NCI-H146 treated with DMSO at 0.1 percent for 48 hours (cell line): ENCODE data around the gene CPNE7.
"Not testable (repeated sequence)": the region's sequence is repeated elsewhere in the genome, so short reads cannot be mapped to it uniquely, and the experiment has no call there.

Experiments
- DNase-seq: peaks from one replicate; lab custom pipeline; 2025; ENCODE audit not compliant: unreplicated experiment; lab: John Stamatoyannopoulos, UW

Gene CPNE7

DNA sequence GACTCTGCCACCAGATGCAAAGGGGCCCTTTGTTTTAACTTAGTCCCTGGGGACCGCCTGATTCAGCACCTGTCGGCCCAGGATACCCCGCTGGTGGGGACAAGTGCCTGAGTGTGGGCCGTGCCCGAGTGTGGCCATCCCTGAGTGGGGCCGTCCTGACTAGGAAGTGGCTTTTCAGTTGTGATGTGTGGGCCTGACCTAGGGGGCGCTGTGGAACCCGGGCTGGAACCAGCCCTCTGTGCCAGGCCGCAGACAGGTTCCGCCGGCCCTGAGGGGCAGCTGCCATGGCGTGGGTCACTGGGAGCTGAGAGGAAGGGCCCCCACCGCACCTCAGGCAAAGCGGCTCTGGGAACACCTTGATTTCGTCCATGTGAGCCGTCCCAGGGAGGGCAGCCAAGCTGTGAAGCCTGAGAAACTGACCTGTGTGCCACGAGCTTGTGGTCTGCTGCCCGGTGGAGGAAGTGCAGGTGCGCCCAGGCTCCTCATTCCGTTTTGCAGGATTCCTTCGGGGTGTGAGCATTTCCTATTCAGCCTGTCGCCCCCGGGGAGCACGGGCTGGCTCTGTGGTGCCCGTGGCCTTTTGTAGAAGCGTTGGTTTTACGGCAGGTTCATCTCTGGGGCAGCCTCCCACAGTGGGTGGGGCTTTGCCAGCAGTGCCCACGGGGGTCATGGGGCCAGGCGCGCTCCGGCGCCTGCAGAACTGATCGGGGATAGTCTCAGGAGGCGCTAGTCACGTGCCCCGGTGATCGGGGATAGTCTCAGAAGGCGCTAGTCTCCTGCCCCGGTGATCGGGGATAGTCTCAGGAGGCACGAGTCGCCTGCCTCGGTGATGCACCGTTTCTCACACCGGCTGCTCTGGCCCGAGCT is 9.8 kb upstream of the CPNE7 start:
- no peak for DNase-seq

DNA sequence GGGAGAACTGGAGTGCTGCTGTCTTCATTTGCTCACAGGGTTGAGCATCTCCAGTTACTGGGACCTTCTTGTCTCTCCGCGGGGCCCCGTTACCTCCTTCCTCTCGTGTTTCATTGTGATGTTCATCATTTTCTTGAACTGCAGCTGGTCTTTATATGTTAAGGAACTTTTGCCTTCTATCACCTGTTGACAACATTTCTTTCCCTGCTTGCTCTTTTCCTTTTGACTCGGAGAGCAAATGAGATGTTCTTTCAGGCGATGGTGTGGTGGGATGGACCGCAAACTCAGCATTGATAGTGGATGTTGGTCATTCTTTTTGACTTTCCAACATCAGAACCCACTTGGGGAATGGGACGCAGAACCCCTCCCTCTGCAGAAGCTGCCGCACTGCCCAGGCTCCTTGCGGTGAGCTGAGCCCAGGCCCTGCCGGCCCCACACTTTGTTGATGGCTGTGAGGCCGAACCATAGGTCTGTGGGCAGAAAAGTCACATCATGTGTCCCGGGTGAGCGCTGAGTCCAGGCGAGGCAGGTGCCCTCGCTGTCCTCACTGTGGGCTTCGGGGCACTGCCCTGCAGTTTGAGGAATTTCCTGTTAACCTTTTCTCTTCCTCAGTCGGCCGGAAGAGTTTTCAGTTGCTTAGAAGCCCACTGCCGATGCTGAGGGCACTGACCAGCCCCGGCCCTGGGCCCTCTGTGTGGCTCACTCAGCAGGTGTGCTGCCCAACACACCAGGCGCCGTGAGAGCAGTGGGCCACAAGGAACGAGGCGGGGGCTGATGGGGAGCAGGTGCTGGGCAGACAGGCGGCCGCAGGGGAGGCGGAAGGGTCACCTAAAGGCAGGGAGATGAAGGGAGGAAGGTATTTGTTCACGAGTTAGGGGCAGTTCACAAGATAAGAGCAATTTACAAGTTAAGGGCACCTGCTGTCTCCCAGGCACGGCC is 7.6 kb upstream of the CPNE7 start:
- peak; percentile 22 for DNase-seq

DNA sequence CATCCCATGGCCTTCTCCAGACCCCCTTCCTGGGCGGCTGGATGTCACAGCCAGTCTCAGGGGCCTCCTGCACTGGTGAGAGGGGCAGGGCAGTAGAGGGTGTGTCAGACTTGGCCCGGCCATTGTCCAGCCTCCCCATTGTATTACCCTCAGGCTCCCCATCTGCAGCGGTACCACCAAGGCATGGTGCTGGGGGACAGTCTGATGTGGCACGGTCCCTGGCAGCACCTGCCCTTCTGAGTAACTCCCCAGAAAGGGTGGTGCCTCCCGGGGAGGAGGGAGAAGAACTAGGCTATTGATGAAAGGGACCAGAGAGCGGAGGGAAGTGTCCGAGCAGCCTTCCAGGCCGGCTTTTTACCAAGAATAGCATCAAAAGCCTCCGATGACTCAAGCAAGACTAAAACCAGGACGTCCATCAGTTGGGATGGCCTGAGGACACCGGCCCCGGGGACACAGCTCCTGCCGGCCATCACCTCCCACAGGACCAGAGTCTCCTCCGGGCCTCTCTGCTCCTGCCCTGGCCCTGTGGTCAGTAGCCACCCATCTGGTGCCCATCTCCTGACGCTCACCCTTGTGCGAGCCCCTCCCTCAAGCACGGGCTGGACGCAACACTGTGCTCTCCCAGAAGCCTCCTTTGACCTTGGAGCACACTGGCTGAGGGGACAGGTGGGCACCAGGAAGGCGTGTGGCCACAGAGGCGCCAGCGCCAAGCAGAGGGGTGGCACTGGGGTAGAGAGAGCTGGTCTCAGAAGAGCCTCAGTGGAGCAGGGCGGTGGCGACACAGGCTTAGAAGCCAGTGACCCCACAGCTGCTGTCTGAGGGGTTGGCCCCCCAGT is 5.8 kb upstream of the CPNE7 start:
- DNase-seq = no peak

DNA sequence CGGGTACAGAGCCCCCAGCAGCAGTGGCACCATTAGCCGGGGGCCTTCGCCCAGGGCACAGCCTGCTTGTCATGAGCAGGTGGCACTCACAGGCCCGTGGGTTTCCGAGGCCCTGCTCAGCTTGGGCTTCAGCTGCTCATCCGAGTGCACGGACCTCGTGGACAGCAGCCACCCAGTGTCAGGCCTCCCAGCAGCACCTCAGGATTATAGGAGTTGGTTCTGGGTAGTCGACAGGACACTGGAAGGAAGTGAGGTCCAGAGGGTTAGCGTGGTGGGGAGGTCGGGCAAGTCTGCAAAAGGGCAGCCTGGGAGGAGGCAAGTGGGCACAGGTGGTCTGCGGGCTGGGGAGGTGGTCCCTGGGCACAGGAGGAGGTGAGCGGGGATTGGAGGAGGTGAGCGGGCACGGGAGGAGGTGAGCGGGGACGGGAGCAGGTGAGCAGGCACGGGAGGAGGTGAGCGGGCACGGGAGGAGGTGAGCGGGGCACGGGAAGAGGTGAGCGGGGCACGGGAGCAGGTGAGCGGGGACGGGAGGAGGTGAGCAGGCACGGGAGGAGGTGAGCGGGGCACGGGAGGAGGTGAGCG is 5.1 kb upstream of the CPNE7 start:
- no peak for DNase-seq

DNA sequence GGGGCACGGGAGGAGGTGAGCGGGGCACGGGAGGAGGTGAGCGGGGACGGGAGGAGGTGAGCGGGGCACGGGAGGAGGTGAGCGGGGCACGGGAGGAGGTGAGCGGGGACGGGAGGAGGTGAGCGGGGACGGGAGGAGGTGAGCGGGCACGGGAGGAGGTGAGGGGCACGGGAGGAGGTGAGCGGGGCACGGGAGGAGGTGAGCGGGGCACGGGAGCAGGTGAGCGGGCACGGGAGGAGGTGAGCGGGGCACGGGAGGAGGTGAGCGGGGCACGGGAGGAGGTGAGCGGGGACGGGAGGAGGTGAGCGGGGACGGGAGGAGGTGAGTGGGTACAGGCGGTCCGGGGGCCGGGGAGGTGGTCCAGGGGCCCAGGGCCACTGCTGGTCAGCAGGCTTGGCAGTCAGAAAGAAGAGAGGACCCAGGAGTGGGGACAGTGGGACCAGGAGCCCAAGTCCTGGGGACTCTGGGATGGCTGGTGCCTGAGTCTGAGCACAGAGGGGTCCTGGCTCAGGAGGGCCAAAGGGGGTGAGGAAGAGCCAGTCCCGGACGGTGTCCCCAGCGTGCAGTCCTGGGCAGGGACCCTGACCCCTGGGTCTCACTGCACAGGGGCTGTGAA is 4.5 kb upstream of the CPNE7 start:
- not testable (repeated sequence) for DNase-seq

DNA sequence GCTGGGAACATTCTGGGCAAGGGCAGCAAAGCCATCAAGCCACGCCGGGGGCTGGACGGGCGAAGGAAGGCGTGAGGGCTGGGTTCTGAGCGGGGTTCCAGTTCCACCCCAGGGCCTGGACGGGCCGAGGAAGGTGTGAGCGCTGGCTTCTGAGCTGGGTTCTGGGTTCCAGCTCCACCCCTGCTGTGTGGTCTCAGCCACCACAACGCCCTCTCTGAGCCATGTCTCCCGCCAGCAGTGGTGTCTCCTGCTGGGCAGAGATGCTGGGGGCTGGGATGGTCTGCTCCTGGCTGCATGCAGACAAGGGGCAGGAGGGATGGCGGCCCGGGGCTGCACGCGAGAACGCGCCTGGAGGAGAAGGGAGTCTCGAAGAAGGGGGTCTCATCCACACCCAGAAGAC is 3.9 kb upstream of the CPNE7 start:
- no peak for DNase-seq

DNA sequence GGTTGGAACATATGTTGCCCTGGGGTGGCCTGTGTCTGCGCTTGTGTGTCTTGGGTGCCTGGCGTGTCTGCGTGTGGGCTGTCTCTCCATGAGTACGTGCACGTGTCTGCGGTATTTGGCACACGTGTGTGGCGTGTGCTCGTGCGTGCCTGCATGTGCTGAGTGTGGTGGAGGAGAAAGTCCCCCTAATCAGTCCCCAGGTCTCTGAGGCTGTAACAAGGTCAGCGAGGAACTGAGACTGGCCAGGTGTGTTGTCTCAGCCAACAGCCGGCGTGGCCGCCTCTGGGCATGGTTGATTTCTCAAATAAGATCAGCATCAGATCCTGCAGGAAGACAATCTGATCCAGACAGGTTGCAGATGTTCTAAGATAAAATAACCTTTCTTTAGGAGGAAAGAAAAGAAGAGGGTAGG is 3.5 kb upstream of the CPNE7 start:
- no peak for DNase-seq

DNA sequence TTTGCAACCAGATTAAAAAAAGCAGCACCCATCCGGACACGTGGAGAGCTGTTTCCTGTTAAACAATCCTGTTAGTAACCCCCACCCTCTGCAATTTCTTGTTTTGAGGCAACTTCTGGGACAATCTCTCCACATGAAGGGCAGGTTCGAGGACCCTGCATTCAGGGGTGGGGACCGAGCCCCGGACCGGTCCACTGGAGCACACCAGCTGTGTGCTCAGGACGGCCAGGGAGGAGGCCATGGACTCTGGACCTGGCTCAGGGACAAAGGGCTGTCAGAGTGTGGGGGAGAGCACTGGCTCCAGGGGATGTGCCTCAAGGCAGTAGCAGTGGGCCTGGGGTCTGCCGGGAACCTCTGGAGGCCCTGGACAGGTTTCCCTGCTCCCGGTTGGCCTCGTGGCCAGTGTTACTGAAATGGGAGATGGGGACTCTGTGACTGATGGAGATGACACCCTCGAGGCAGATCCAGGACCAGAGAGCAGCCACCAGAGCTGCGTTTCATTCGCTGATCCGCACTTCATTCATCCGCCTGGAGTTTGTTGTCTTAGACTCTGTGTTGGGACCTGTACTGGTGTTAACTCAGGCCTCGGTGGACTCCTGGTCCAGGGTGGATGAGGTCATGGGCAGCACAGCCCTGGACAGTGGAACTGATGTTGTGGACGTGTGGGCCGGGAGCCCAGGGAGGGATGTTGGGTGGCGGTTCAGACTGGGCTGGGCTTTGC is 2.9 kb upstream of the CPNE7 start:
- no peak for DNase-seq

DNA sequence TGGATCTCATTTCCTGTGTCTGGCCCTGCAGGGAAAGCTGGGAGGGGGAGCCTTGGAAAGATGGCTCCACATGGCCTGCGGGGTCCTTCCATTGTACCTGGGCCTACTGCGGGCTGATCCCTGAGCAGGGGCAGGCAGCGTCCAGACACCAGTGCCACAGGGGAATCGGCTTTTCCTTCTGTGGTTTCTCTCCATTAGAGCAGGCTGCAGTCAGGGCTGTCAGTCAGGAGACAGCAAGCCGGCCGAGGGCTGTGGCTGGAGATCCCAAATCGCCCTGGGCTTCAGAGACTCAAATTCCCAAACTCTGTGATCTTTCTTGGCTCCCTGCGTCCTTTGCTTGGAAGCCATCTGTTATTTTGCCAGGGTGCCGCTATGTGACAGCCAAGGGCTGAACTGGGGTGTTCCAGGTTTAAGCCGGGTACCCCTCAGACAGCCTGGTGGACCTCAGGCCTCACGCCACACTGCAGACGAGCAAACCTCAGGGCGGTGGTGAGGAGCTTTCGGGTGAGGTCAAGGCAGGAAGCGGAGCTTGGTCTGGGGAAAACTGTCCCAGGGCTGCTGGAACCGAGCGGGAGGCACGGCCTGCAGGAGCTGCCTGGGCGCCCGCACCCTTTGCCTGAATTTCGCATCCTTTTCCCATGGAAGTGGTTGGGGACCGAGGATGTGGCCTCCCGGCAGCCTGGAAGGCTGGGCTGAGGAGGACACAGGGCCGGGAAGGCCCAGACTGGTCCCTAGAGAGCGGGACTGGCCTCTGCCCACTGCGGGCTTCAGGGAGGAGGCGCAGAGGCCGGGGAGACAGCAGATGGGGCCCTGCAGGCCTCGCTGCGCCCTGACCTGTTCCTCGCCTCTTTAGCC is 1.5 kb upstream of the CPNE7 start:
- DNase-seq = no peak

DNA sequence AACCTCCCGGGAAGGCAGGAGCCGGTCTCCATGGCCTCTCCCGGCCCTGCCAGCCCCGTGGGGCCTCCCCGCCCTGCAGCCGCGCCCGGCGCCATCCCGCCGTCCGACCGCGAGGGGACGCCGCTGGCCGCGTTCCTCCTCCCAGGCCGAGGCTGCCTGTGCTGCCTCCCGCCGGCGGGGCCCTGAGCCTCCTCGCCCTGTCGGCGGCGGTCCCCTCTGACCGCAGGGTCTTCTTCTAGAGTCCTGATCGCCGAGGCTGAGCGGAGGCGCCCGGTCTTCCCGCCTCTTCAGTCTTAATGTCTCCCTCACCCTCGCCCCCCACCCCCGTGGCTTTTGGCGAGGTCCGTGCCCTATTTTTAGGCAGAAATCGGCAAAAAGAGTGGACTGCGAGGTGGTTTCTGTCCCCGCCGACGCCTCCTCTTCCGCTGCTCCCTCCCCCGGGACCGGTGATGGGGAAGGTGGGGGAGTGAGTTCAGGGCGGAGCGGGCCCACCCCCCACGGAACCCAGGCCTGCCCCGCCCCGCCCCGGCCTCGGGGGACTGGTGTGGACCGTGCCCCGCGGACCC is 794 bp upstream of the CPNE7 start:
- no peak for DNase-seq

DNA sequence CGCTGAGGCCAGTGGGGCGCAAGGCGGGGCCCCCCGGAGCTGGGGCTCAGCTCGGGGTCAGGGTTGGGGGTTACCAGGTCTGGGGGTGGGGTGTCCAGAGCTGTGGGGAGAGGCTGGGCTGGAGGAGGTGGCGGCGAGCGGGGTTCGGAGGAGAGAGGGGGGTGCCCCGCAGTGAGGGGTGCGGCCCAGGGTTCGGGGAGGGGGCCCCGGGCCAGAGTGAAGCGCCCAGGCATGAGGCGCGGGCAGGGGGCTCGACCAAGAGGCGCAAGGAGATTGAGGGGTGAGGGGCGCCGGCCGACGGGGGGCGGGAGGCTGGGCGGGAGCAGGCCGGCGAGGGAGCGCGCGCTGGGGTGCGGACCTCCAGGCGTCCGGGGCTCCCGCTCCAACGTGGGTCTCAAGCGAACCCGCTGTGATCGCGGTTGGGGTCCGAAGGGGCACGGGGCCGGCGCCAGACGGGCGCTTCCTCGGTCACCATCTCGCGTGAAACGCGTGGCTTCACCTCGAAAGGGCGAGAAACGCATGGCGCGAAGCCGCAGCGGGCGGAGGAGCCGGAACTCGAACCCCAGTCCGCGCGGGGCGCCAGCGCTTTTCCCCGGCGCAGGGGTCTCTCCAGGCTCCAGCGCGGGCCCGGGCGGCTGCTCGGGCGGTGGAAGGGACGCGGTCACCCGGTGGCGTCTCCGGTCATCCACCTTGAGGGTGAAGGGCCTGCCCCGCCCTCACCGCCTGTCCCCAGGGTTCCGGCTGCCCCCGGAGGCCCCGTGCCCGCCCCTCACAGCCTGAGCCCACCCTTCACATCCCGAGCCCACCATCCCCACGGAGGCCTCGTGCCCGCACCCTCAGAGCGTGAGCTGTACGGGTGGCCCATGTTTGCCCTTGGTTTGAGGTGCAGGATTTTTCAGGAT is 846 bp downstream of the CPNE7 start:
- no peak for DNase-seq

DNA sequence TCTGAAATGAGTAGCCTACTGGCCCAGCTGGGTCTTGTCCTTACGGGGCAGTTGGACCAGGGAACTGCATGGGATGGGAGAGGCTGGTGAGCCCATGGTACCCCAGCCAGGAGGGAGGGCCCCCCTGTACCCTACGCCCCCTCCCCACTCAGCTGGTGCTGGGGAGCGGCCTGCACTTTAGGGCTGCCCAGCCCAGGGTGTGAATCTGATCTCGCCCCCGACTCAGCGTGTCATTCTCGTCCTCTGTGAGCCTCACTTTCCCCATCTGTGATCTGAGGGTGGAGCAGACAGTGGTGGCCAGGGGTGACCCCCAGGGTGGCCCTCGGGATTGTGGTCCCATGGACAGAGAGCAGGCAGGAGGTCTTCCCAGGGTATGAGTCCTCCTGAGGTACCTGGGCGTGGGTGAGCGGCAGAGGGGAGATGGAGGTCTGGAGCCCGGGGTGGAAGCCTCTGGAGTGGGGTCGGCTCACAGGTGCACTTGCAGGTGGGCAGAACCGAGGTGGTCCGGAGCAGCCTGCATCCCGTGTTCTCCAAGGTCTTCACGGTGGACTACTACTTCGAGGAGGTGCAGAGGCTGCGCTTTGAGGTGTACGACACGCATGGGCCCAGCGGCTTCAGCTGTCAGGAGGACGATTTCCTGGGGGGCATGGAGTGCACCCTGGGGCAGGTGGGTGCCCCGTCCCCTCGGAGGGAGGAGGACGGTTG is 1.6 kb downstream of the CPNE7 start:
- no peak for DNase-seq

DNA sequence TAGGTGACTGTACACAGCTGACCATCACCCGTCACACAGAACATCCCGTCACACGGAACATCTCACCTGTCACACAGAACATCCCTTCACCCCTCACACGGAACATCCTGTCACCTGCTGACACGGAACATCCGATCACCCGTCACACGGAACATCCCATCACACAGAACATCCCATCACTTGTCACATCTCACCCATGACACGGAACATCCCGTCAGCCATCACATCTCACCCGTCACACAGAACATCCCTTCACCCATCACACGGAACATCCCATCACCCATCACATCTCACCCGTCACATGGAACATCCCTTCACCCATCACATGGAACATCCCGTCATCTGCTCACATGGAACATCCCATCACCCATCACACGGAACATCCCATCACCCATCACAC is 3.8 kb downstream of the CPNE7 start:
- DNase-seq = no peak

DNA sequence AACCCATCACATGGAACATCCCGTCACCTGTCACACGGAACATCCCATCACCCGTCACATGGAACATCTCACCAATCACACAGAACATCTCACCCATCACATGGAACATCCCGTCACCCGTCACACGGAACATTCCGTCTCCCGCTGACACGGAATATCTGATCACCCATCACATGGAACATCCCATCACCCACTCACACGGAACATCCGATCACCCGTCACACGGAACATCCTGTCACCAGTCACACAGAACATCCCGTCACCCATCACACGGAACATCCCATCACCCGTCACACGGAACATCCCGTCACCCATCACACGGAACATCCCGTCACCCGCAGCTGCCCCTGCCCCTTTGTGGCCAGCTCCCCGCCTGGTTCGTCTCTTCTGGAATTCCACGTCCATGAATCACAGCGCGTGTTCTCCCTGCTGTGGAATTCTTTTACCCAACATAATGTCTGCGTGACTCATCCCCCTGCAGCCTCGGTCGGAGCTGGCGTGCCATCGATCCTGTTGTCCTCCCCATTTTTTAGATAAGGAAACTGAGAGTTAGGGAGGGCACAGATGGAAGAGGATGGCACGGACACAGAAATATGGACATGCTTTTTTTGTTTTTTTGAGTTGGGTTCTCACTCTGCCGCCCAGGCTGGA is 5.6 kb downstream of the CPNE7 start:
- no peak for DNase-seq

DNA sequence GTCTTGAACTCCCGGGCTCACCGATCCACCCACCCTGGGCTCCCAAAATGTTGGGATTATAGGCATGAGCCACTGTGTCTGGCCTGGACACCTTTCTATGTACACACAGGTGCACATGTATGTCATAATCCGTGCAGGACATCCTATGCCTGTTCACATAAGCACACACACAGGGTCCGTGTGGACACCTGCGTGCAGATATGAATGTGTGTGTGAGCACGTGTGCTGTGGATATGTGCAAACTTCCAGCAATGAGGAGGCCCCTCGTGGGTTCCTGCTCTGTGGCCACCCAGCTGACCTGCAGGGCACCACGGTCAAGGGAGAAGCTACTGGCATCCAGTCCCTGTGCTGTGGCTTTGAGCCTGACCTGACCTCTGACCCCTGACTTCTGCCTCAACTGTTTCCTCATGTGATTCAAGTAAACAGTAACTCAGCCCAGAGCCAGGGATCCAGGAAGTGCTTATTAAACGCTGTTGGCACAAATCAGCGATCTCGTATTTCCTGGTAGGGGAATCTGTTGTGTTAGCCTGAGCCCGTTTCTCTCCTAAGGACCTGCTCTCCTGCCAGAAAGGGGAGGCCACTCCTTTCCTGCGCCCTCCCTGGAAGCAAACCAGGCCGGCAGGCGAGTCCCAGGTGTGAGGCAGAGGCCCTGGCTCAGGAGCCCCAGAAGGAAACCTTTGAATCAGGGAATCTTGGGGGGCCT is 6.5 kb downstream of the CPNE7 start:
- DNase-seq = no peak
